ENCODE measurements around the gene JADE1.

The JADE1 gene

GRCh38 chr4:128840711-128841318 is 31.3 kb downstream of the JADE1 start:
- no peak overlapping the region for H3K27ac ChIP-seq (ENCODE audit: extremely low read depth, low read depth, low read length)
- no peak overlapping the region for H3K4me3 ChIP-seq (ENCODE audit: low read depth, low read length)
- H3K4me1 ChIP-seq (ENCODE audit: control insufficient read depth, insufficient read depth, low read length), result no peaks in the 10 kb centered on the region
- no peaks in the 10 kb centered on the region for H3K9me3 ChIP-seq (ENCODE audit: control insufficient read depth, insufficient read depth, low read depth, low read length)
- peaks cover 0 to 37% of the 10 kb centered on the region in 2 experiments; a peak in 1 of 3 replicates for H3K36me3 ChIP-seq (ENCODE audit: control insufficient read depth in 2 of 2, insufficient read depth in 1 of 2, low read length in 2 of 2)
- ChIA-PET POLR2A (no interaction called here), CTCF (interaction anchor here (0.6 kb wide), 1 partner anchor 387 kb away, joined by 3 read pairs; no protein-coding TSS in a partner anchor)
- TF ChIP-seq, protein P1, sequence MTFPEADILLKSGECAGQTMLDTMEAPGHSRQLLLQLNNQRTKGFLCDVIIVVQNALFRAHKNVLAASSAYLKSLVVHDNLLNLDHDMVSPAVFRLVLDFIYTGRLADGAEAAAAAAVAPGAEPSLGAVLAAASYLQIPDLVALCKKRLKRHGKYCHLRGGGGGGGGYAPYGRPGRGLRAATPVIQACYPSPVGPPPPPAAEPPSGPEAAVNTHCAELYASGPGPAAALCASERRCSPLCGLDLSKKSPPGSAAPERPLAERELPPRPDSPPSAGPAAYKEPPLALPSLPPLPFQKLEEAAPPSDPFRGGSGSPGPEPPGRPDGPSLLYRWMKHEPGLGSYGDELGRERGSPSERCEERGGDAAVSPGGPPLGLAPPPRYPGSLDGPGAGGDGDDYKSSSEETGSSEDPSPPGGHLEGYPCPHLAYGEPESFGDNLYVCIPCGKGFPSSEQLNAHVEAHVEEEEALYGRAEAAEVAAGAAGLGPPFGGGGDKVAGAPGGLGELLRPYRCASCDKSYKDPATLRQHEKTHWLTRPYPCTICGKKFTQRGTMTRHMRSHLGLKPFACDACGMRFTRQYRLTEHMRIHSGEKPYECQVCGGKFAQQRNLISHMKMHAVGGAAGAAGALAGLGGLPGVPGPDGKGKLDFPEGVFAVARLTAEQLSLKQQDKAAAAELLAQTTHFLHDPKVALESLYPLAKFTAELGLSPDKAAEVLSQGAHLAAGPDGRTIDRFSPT (tag by site-specific recombination; IDR thresholded peaks at IDR 0.05), result no peak
- no peak for TF ChIP-seq TCF7L2 (IDR thresholded peaks at IDR 0.05; ENCODE audit: borderline replicate concordance, low read depth, low read length)
- TF ChIP-seq ZNF585B (tag by site-specific recombination; IDR thresholded peaks at IDR 0.05), result no peak
- no peak for TF ChIP-seq ZNF549 (tag by site-specific recombination; IDR thresholded peaks at IDR 0.05)
- no peak for TF ChIP-seq ZNF274 (IDR thresholded peaks at IDR 0.05; ENCODE audit: low read length)
- no peak for TF ChIP-seq ZNF274 (tag by site-specific recombination; IDR thresholded peaks at IDR 0.05; ENCODE audit: borderline replicate concordance)
- no peak for TF ChIP-seq ZNF624 (tag by site-specific recombination; IDR thresholded peaks at IDR 0.05)
- no peak for TF ChIP-seq ZNF174 (tag by site-specific recombination; IDR thresholded peaks at IDR 0.05)
- no peak for TF ChIP-seq OSR2 (tag by site-specific recombination; IDR thresholded peaks at IDR 0.05)
- TF ChIP-seq ZBTB1 (tag by site-specific recombination; IDR thresholded peaks at IDR 0.05), result no peak
- TF ChIP-seq, protein P2, sequence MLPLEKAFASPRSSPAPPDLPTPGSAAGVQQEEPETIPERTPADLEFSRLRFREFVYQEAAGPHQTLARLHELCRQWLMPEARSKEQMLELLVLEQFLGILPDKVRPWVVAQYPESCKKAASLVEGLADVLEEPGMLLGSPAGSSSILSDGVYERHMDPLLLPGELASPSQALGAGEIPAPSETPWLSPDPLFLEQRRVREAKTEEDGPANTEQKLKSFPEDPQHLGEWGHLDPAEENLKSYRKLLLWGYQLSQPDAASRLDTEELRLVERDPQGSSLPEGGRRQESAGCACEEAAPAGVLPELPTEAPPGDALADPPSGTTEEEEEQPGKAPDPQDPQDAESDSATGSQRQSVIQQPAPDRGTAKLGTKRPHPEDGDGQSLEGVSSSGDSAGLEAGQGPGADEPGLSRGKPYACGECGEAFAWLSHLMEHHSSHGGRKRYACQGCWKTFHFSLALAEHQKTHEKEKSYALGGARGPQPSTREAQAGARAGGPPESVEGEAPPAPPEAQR (tag by site-specific recombination; IDR thresholded peaks at IDR 0.05), result no peak
- TF ChIP-seq ZNF843 (tag by site-specific recombination; IDR thresholded peaks at IDR 0.05), result no peak
- no peak for TF ChIP-seq ZNF561 (tag by site-specific recombination; IDR thresholded peaks at IDR 0.05; ENCODE audit: borderline replicate concordance)
- no peak for TF ChIP-seq ZNF132 (tag by site-specific recombination; IDR thresholded peaks at IDR 0.05; ENCODE audit: borderline replicate concordance)
- no peak for TF ChIP-seq HOXC10 (CRISPR knock-in tag; IDR thresholded peaks at IDR 0.05)
- TF ChIP-seq ZNF776 (tag by site-specific recombination; IDR thresholded peaks at IDR 0.05; ENCODE audit: borderline replicate concordance), result no peak
- no peak for TF ChIP-seq ZBTB10 (tag by site-specific recombination; IDR thresholded peaks at IDR 0.05)
- no peak for TF ChIP-seq ZNF19 (tag by site-specific recombination; IDR thresholded peaks at IDR 0.05; ENCODE audit: low read depth)

DNA sequence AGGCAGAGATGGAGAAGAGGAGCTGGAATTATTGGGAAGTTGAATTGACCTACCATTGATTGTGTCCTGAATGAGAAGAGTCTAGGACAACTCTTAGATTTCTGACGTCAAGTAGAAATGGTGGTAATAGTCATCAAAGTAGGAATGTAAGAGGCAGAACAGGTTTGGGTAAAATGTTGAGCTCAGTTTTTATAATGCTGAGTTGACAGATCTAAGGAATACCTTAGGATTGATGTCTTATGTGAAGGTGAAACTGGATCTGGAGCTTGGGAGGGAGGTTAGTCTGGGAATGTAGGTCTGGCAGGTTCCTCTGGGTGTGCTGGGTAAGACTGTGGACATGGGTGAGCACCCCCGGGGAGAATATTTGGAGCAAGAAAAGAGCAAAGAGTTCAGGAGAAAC is 31.9 kb downstream of the JADE1 start:
- Histone ChIP-seq H3K9me3 (ENCODE audit: control insufficient read depth, insufficient read depth, low read depth, low read length) (no peaks in the 10 kb centered on the region), H3K4me3 (ENCODE audit: low read depth, low read length) (no peak overlapping the region), H3K27ac (ENCODE audit: extremely low read depth, low read depth, low read length) (no peak overlapping the region), H3K4me1 (ENCODE audit: control insufficient read depth, insufficient read depth, low read length) (no peaks in the 10 kb centered on the region), H3K36me3 (ENCODE audit: control insufficient read depth in 2 of 2, insufficient read depth in 1 of 2, low read length in 2 of 2) (peaks cover 0 to 41% of the 10 kb centered on the region in 2 experiments; a peak in 1 of 3 replicates)
- ChIA-PET POLR2A (no interaction called here), CTCF (no interaction called here)
- TF ChIP-seq ZNF394 (tag by site-specific recombination; IDR thresholded peaks at IDR 0.05; ENCODE audit: borderline replicate concordance), result no peak
- TF ChIP-seq ZNF639 (tag by site-specific recombination; IDR thresholded peaks at IDR 0.05), result no peak
- no peak for TF ChIP-seq ZNF148 (tag by site-specific recombination; IDR thresholded peaks at IDR 0.05; ENCODE audit: borderline replicate concordance)
- no peak for TF ChIP-seq ZNF423 (tag by site-specific recombination; IDR thresholded peaks at IDR 0.05)
- no peak for TF ChIP-seq YY1 (tag by site-specific recombination; IDR thresholded peaks at IDR 0.05)
- TF ChIP-seq ZBTB20 (tag by site-specific recombination; IDR thresholded peaks at IDR 0.05), result no peak
- TF ChIP-seq ZNF560 (tag by site-specific recombination; IDR thresholded peaks at IDR 0.05; ENCODE audit: borderline replicate concordance), result no peak
- TF ChIP-seq ZNF155 (tag by site-specific recombination; IDR thresholded peaks at IDR 0.05), result no peak

Data from HEK293 (cell line).